PC-9 (cell line): Measurements from ENCODE around the gene MTFMT.

Experiments
- EZH2 ChIP-seq: fragments of 200-600 bp; sonication (generic); IDR thresholded peaks from 2 replicates; pipeline ENCODE4 v1.8.0; 2017; ENCODE audit warnings: antibody characterized with exemption, low read depth
- TF ChIP-seq, protein P1 (sequence below): fragments of 200-600 bp; sonication (generic); conservative IDR thresholded peaks from 2 replicates; pipeline ENCODE4 v1.6.1; 2017; ENCODE audit warnings: mixed run types, antibody characterized with exemption, mild to moderate bottlenecking, moderate library complexity

GRCh38 chr15:65021488-65021887 lies 8.0 kb downstream of the MTFMT start:
- TF ChIP-seq, protein P1, sequence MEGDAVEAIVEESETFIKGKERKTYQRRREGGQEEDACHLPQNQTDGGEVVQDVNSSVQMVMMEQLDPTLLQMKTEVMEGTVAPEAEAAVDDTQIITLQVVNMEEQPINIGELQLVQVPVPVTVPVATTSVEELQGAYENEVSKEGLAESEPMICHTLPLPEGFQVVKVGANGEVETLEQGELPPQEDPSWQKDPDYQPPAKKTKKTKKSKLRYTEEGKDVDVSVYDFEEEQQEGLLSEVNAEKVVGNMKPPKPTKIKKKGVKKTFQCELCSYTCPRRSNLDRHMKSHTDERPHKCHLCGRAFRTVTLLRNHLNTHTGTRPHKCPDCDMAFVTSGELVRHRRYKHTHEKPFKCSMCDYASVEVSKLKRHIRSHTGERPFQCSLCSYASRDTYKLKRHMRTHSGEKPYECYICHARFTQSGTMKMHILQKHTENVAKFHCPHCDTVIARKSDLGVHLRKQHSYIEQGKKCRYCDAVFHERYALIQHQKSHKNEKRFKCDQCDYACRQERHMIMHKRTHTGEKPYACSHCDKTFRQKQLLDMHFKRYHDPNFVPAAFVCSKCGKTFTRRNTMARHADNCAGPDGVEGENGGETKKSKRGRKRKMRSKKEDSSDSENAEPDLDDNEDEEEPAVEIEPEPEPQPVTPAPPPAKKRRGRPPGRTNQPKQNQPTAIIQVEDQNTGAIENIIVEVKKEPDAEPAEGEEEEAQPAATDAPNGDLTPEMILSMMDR = no peak
- TF ChIP-seq EZH2 = no peak
